ENCODE results near the gene KDM3A. TPM values are rescaled to one million over a fixed set of nuclear protein-coding genes. Genes with fewer than 3 reads are reported as not detected.

The KDM3A gene
- total RNA-seq, 1 donor from 2014 or later: 41.6 TPM

GRCh38 chr2:86426271-86426670 is 14.9 kb upstream of the KDM3A start:
- intact Hi-C loops (cut with DNase I): no loop called here

GRCh38 chr2:86429335-86429734 is 11.8 kb upstream of the KDM3A start:
- intact Hi-C loops (cut with DNase I): no loop called here
- no peak for DNase-seq (ENCODE audit: low spot score)

More at GRCh38 chr2:86426271-86426670, 14.9 kb upstream of the KDM3A start:
- no peak for DNase-seq (ENCODE audit: low spot score)

DNA sequence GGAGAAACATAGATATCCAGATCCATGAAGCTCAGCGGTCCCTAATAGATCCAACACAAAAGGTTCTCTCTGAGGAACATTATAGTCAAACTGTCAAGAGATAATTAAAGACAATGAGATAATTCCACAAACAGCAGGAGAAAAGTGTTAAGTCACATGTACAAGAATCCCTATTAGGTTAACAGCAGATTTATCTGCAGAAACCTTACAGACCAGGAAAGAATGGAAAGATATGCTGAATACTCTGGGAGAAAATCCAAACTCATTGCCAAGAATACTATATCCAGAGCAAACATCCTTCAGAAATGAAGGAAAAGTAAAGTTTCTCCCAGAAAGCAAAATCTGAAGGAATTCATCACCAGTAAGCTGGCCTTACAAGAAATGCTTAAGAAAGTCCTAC is 10.8 kb upstream of the KDM3A start:
- DNase-seq (ENCODE audit: low spot score): no peak
- intact Hi-C loops (cut with DNase I): no loop called here

GRCh38 chr2:86433137-86433536 is 8.0 kb upstream of the KDM3A start:
- intact Hi-C loops (cut with DNase I): no loop called here
- DNase-seq (ENCODE audit: low spot score): no peak

DNA sequence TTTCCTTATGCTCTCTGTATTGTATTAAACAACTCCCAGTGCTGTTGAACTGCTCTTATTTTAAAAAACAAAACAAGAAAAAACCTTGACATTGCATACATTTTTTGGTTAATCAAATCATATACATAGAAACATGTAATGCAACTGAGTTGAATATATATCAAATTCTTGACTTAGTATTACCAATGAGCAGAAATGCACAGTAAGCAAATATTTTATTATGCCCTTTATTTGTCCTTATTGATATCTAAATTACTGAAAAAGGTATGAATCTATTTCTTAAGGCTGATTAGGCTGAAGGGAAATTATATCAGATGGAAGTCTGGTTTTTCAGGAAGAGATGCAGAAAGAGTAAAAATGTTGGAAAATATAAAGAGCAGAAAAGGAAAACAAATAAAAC is 6.9 kb upstream of the KDM3A start:
- intact Hi-C loops (cut with DNase I): no loop called here
- DNase-seq (ENCODE audit: low spot score): no peak

- DNase-seq (ENCODE audit: low spot score): no peak
- intact Hi-C loops (cut with DNase I): no loop called here
Measured at GRCh38 chr2:86435531-86435930, 5.6 kb upstream of the KDM3A start.

DNA sequence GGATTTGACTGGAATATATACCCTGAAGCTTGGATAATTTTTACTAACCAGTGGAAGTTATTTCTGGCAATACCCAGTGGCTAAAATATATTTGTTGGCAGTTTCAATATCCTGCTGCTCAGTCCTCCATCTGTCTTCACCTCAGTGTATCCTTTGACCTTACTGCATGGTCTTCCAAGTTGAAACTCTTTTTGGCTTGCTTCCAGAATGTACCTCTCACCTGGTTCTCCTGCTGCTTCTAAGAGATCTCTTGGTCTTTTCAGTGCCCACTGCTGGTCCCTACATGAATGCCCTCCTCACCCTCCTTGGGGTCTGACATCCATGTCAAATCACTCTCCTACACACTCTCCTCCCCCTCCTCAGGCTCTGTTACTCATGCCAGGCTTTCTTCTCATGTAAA is 4.8 kb upstream of the KDM3A start:
- intact Hi-C loops (cut with DNase I): no loop called here
- DNase-seq (ENCODE audit: low spot score): no peak

GRCh38 chr2:86439879-86440630 is 1.1 kb upstream of the KDM3A start:
- no peak for DNase-seq (ENCODE audit: low spot score)
- intact Hi-C loops (cut with DNase I): loop anchor here (2.0 kb wide), 2 partner anchors 123 to 183 kb away; partner anchors contain the start of genes CHMP3 and RNF103

DNA sequence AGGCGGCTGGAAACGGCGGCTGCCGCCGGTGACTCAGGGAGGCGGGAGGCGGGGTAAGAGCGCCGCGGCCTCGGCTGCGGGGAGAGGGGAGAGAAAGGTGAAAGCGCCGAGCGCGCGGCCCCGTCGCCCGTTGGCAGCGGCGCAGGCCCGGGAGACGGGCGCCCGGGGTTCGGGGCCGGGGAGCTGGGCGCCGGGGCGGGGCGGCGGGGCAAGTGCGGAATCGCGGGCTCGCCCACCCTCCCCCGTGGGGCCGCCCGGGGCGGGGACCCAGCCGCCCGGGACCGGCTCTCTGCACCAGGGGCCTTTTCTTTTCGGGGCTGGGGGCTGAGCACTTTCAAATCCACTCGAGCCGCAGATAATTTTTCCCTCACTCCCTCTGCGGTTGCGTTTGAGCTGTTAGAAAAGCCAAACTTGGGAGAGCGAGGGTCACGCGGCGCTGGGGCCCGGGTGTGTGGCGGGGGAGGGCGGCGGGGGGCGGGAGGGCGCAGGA is 266 bp downstream of the KDM3A start:
- DNase-seq (ENCODE audit: low spot score): peak; percentile 81
- intact Hi-C loops (cut with DNase I): loop anchor here (2.0 kb wide), 2 partner anchors 121 to 181 kb away; partner anchors contain the start of genes CHMP3 and RNF103

DNA sequence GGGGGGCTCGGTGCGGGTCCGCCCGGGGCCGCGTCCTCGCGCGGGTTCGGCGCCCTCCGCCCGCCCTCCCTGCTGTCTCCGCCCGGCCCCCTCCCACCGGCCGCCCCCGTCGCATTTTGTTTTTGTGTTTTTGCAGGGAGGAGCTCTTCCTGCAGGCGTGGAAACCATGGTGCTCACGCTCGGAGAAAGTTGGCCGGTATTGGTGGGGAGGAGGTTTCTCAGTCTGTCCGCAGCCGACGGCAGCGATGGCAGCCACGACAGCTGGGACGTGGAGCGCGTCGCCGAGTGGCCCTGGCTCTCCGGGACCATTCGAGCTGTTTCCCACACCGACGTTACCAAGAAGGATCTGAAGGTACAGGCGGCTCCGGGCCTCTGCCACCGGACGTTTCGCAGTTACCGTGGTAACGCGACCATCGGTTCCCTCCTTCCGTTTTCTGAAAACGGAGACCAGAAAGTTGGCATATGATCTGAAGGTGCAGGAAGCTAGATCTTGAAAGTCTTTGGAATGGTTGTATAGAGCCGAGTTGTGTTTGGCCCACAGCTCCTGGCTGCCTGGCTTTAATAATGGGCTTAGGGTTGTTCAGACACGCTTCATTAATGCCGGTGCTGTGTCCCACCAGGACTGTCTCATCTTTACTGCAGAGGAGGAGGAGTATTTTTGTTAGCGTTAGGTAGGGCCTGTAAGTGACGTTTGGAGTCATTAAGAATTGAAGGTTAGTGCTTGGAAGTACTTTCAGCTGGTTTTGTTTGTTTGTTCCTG is 891 bp downstream of the KDM3A start:
- peak; percentile 82 for DNase-seq (ENCODE audit: low spot score)
- intact Hi-C loops (cut with DNase I): loop anchor here (2.0 kb wide), 2 partner anchors 121 to 181 kb away; partner anchors contain the start of genes CHMP3 and RNF103

DNA sequence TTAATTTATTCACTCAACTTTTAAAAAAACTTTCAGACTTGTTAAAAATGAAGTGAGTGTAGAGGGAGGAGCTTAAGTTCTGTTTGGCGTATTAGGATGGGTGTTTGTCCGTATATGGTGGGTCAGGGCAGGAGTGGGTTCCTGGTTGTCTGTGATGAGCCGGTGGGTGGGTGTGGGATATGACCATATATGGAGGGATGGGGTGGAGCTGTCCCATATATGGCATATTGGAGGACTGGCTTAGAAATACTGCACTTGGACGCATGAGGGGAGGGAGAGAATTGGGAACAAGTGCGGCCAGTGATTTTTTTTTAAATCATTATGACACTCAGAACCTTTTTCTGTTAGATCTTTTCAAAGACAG is 1.5 kb downstream of the KDM3A start:
- intact Hi-C loops (cut with DNase I): no loop called here
- peak; percentile 90 for DNase-seq (ENCODE audit: low spot score)

DNA sequence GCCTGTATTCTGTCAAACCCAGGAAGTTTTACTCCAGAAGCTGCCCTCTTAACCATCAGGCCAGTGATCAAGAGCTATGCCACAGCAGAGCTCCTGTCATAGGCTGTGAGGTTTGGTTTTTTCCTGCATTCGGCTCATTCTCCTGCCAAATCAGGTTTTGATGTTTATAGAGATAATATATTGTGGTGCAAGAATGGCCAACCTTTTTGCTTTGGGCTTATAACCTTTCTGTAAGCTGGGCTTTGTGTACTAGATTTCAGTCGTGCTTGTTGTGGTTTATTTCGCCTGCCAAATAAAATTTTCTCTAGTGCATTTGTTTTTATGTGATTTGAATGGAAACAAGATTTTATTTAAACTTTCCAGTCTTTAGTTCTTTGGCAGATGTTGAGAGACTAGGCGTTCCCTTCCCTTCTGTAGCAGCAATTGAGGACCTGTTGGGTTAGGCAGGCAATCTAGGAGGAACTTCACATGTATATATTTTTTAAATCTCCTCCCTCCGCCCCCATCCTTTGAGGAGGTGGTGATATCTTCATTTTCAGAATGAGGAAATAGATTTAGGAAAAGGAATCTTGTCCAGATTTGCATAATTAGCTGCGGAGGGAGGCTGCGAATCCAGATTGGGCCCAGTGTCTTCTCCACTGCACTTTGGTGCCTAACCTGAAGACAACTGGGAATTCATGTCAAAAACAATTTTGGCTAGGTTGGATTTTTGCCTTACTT is 2.6 kb downstream of the KDM3A start:
- no peak for DNase-seq (ENCODE audit: low spot score)
- intact Hi-C loops (cut with DNase I): no loop called here

DNA sequence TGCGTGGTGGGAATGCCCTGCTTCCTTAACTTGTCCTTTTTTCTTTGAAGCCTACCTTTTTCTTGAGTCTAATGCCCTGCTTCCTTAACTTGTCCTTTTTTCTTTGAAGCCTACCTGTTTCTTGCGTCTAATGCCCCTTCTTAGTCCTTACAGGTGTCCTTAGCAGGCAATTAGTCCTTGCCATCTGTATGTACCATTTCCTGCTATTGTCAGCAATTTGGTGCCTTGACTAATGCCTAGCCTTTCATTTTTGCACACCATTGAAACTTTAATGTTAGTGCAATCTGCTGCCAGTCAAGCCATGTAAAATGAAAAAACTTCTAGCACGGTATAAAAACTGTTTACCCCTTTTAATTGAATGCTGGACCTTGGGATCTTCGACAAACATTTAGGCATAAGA is 4.3 kb downstream of the KDM3A start:
- intact Hi-C loops (cut with DNase I): no loop called here

GRCh38 chr2:86446060-86446459 is 4.9 kb downstream of the KDM3A start:
- intact Hi-C loops (cut with DNase I): no loop called here
- DNase-seq (ENCODE audit: low spot score): no peak

More for the DNA sequence above, 4.3 kb downstream of the KDM3A start:
- DNase-seq (ENCODE audit: low spot score): no peak

GRCh38 chr2:86453836-86454235 is 12.7 kb downstream of the KDM3A start:
- intact Hi-C loops (cut with DNase I): no loop called here
- DNase-seq (ENCODE audit: low spot score): no peak

DNA sequence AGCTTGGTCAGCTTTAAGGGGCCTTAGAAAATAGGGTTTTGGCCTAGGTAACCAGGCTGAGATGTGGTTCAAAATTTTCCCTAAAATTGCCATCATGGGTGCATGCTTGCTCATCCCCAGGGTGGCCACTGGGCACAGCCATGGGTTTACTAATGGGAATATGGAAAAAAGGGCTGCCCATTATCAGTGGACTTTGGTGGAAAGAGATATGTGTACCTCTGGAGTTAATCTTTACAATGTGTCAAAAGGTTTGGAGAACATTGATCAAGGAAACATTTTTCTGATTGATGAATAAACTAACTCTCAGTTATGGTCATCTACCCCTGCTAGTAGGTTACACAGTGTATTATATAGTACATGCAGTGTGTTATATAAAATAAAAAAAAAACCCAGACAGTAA is 13.1 kb downstream of the KDM3A start:
- DNase-seq (ENCODE audit: low spot score): no peak
- intact Hi-C loops (cut with DNase I): no loop called here

GRCh38 chr2:86455181-86455580 is 14.0 kb downstream of the KDM3A start:
- intact Hi-C loops (cut with DNase I): no loop called here
- DNase-seq (ENCODE audit: low spot score): no peak

GRCh38 chr2:86461042-86461743 is 20.0 kb downstream of the KDM3A start:
- no peak for DNase-seq (ENCODE audit: low spot score)
- intact Hi-C loops (cut with DNase I): no loop called here

DNA sequence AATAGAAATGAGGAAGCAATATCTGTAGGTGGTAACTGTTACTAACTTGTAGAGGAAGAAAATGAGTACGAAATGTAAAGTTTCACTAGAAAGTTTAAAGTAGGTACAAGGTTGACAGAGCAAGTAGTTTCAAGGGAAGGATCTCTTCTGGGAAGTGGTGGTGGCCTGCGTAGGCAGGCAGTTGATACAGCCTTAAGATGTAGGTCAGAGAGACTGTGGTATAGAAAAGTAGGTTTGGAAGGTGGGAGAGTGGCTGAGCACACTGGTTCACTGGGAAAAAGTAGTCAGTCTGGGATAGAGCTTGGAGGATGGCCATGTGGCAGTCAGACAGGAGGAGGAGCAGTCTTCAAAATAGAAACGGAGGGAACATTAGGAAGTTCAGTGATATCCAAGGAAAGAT is 23.5 kb downstream of the KDM3A start:
- DNase-seq (ENCODE audit: low spot score): no peak
- intact Hi-C loops (cut with DNase I): no loop called here

DNA sequence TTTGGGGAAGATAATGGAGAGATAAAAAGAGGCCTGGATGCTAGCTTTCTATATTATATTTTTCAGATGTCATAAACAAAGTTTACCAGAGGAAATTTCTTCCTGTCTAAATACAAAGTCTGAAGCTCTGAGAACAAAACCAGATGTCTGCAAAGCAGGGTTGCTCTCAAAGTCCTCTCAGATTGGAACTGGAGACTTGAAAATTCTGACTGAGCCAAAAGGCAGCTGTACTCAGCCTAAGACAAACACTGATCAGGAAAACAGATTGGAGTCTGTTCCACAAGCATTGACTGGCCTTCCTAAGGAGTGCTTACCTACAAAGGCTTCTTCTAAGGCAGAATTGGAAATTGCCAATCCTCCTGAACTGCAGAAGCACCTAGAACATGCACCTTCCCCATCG is 25.1 kb downstream of the KDM3A start:
- intact Hi-C loops (cut with DNase I): no loop called here
- DNase-seq (ENCODE audit: low spot score): no peak
